GM18507 (cell line): ENCODE data around the gene GNA12.
A peak's percentile ranks its signal among the peaks of the same experiment; 100 is the strongest.

ENCODE experiments used
- DNase-seq: peaks from one replicate; pipeline ENCODE4 v3.0.0; 2011; ENCODE audit warnings: low read depth; ENCODE audit not compliant: insufficient read length; ENCODE audit errors: extremely low spot score
- FAIRE-seq: peaks from 2 replicates; lab custom pipeline; 2011; peaks lifted over from hg19 to GRCh38; lab: Jason Lieb, UNC

GNA12 gene

GRCh38 chr7:2841907-2842306, 2.2 kb downstream of the GNA12 start:
- no peak for DNase-seq
- no peak for FAIRE-seq

GRCh38 chr7:2840458-2840857, 3.6 kb downstream of the GNA12 start:
- FAIRE-seq, result no peak
- DNase-seq, result no peak

- FAIRE-seq (peak; percentile 68), DNase-seq (no peak)
Measured at GRCh38 chr7:2838873-2839578, 5.1 kb downstream of the GNA12 start.

DNA sequence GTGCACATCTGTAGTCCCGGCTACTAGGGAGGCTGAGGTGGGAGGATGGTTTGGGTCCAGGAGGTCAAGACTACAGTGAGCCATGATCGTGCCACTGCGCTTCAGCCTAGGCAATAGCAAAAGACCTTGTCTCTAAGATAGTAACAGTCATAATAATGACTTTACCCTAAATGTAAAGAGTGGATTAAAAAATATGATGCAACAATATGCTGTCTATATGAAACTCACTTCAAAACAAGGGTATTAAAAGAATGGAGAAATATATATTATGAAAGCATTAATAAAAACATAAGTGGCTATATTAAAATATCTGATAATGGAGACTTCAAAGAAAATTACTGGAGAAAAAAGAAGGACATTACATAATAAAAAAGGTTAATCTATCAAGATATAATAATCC, 5.7 kb downstream of the GNA12 start:
- DNase-seq (no peak), FAIRE-seq (no peak)

DNA sequence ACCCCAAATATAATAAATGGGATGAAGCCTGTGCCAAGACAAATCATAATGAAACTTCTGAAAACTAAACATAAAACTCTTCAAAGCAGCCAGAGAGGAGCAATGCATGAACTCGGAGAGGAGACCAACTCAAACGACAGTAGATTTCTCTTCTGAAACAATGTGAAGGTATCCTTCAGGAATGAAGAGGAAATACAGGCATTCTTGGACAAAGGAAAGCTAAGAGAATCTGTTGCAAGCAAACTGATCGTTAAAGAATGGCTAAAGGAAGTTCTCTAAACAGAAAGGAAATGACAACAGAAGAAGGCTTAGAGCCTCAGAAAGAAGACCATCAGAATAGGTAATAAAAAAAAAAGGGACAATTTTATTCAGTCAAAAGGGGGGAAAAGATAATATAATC, 6.6 kb downstream of the GNA12 start:
- no peak for DNase-seq
- FAIRE-seq, result no peak

DNA sequence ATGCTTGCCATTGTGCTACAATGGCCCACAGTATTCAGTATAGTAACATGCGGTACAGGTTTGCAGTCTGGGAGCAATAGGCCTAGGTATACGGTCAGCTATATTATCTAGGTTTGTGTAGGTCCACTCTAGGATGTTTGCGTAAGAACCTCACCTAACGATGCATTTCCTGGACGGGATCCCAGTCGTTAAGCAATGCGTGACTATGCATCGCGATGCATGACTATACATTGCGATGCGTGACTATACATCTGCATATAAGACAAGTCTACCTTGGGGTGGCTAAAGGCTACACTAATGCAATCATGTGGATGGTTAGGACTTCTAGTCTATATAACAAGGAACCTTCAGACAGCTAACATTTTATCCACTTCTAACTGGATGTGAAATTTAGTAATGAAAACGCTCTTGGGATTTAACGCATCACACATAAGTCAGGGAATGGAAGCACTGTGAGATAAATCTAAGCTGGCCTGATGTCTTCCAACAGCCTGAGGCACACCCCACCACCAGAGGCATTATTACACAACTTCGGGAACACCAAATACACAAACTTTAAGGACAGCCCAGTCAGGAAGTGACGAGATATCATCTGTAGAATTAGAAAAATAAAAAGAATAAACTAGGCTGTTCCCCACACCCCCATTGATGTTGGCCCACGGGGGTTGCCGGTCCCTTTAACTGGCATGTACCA, 9.2 kb downstream of the GNA12 start:
- FAIRE-seq (no peak), DNase-seq (no peak)

GRCh38 chr7:2833083-2833910, 10.8 kb downstream of the GNA12 start:
- DNase-seq, result no peak
- no peak for FAIRE-seq

GRCh38 chr7:2832461-2832860, 11.6 kb downstream of the GNA12 start:
- FAIRE-seq (no peak), DNase-seq (no peak)

GRCh38 chr7:2830609-2831376, 13.3 kb downstream of the GNA12 start:
- DNase-seq (no peak), FAIRE-seq (no peak)

DNA sequence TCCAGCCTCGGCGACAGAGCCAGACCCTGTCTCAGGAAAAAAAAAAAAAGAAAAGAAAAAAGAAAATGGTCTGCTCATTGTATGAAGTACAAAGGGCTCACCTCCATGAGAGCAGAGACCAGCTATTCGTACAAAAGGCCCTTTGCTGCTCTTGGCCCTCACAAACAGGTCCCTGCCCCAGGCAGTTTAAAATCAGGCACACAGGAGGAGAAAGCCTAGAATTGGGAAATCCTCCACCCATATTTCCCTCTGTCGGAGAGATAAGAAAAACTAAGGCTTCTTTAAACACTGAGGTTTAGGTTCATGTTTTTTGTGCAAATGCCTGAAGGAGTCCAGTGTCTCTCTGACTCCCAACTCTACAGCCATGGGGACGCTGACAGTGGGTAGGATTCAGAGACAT, 15.1 kb downstream of the GNA12 start:
- no peak for DNase-seq
- FAIRE-seq, result no peak

- FAIRE-seq (no peak), DNase-seq (no peak)
Measured at GRCh38 chr7:2826771-2827170, 17.3 kb downstream of the GNA12 start.

DNA sequence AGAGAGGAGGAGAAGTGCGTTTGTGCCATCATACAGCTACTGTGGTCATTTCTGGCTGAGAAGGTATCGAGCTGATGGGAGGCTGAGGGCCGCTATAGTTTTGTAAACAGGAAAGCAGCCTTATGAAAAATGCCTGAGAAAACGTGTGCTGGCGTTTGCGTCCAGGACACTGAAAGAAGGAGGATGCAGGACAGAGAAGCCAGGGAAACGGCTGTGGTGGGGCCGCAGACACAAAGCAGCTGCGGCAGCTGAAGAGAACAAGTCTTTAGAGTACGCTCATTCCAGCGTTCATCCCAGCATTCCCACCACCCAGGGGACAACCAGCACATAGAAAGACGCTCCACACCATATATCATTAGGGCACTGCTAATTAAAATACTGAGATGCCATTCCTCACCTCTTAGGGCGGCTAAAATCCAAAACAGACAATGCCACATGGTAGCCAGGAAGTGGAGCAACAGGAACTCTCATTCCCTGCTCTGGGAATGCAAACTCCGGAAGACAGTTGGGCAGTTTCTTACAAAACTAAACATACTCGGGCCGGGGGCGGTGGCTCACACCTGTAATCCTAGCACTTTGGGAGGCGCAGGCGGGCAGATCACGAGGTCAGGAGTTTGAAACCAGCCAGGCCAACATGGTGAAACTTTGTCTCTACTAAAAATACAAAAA, 18.4 kb downstream of the GNA12 start:
- FAIRE-seq, result no peak
- DNase-seq, result no peak

DNA sequence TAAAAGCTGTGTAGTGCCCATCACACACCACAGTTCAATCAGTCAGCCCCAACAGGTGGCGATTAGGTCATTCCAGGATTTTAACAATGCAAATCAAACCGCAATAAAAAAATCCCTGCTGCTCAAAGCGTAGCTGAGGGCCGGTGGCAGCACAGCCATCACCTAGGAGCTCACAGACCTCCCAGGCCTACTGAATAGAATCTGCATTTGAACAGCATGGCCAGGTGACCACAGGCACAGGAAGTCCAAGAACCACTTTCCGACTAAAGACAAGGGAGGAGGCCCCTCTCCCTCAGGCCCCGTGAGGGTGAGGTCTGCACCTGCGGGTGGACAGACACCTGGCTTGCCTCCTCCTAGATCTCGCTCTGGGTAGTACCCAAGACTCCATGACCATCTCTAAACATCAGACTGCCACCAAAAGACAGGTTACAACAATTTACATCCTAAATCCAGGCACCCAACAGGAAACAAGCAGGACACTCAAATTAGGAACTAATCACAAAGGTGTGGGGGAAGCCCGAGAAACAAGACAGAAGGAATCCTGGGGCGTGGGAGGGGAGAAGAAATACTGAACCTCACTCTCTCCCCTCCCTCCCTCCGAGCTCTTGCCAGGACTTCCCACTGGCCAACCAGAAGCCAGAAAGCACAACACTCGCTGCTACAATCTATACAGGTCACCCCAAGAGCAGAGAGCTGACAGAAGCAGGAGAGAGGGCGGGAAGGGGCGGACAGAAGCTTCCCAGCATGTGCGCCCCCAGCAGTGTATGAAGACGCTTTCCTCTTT, 19.2 kb downstream of the GNA12 start:
- DNase-seq, result no peak
- peak; percentile 47 for FAIRE-seq

GRCh38 chr7:2824026-2824677, 20.0 kb downstream of the GNA12 start:
- no peak for FAIRE-seq
- no peak for DNase-seq

DNA sequence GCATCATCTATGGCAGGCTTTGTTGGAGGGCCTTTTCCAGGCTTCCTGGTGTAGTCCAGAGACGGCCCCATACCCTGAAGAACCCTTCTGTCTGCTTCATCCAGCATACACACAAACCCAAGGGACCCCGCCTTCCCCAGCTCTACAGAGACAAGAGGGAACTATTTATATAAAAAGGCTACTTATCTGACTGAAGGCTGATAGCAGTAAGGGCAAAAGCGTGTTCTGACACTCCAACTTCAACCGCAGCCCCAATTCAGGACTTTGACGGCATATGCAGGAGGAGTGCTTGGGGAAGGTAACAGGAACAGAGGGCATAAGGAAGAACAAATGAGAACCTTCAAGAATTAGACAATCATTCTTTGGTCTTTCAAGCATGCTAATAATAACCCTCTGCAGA, 21.0 kb downstream of the GNA12 start:
- DNase-seq, result no peak
- FAIRE-seq, result no peak

- FAIRE-seq, result peak; percentile 74
- no peak for DNase-seq
Measured at GRCh38 chr7:2821842-2822507, 22.1 kb downstream of the GNA12 start.

- no peak for DNase-seq
- peak; percentile 77 for FAIRE-seq
Measured at GRCh38 chr7:2821161-2821841, 22.8 kb downstream of the GNA12 start.
